ENCODE data around the gene NR2C1. TPM values are rescaled to one million over a fixed set of nuclear protein-coding genes. Genes with fewer than 3 reads are reported as not detected.

NR2C1 gene
- total RNA-seq, 1 donor from 2014 or later: 39.3 TPM

GRCh38 chr12:95055057-95055456 lies 18.4 kb downstream of the NR2C1 start:
- DNase-seq (ENCODE audit: low read depth, low spot score): no peak
- TF ChIP-seq CTCF (conservative IDR thresholded peaks at IDR 0.05): no peak
- Mint-ChIP-seq H3K9me3 (no peaks in the 10 kb centered on the region), H3K36me3 (ENCODE audit: low read depth) (peaks cover 7% of the 10 kb centered on the region), H3K27ac (ENCODE audit: unreplicated experiment) (no peak overlapping the region), H3K4me1 (peaks cover 7% of the 10 kb centered on the region), H3K4me3 (no peak overlapping the region), H3K27me3 (ENCODE audit: low read depth) (no peaks in the 10 kb centered on the region)

DNA sequence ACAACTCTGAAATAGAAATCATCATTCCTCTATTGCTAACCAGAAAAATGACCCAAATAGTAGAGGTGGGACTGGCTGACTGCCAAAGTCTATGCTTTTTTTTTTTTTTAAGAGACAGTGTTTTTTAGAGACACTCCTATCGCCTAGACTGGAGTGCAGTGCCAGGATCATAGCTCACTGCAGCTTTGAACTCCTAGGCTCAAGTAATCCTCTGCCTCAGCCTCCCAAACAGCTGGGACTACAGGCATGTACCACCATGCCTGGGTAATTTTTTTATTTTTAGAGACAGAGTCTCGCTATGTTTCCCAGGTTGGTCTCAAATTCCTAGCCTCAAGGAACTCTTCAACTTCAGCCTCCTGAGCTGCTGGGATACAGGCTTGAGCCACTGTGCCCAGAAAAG lies 19.2 kb downstream of the NR2C1 start:
- H3K36me3 Mint-ChIP-seq (ENCODE audit: low read depth): peaks cover 7% of the 10 kb centered on the region
- no peak overlapping the region for H3K4me3 Mint-ChIP-seq
- H3K27me3 Mint-ChIP-seq (ENCODE audit: low read depth): no peaks in the 10 kb centered on the region
- peaks cover 7% of the 10 kb centered on the region for H3K4me1 Mint-ChIP-seq
- no peak for DNase-seq (ENCODE audit: low read depth, low spot score)
- no peaks in the 10 kb centered on the region for H3K9me3 Mint-ChIP-seq
- no peak for TF ChIP-seq CTCF (conservative IDR thresholded peaks at IDR 0.05)
- no peak overlapping the region for H3K27ac Mint-ChIP-seq (ENCODE audit: unreplicated experiment)

- no peak overlapping the region for H3K4me3 Mint-ChIP-seq
Measured at GRCh38 chr12:95051241-95051640, 22.2 kb downstream of the NR2C1 start.

GRCh38 chr12:95037906-95038305 lies 35.5 kb downstream of the NR2C1 start:
- Mint-ChIP-seq H3K4me1 (no peaks in the 10 kb centered on the region), H3K27me3 (ENCODE audit: low read depth) (no peaks in the 10 kb centered on the region), H3K27ac (ENCODE audit: unreplicated experiment) (no peak overlapping the region), H3K9me3 (no peaks in the 10 kb centered on the region), H3K4me3 (no peak overlapping the region), H3K36me3 (ENCODE audit: low read depth) (no peaks in the 10 kb centered on the region)
- no peak for DNase-seq (ENCODE audit: low read depth, low spot score)
- TF ChIP-seq CTCF (conservative IDR thresholded peaks at IDR 0.05): no peak

More at GRCh38 chr12:95051241-95051640, 22.2 kb downstream of the NR2C1 start:
- no peak for TF ChIP-seq CTCF (conservative IDR thresholded peaks at IDR 0.05)
- peaks cover 7% of the 10 kb centered on the region for H3K4me1 Mint-ChIP-seq
- H3K27me3 Mint-ChIP-seq (ENCODE audit: low read depth): no peaks in the 10 kb centered on the region
- no peak for DNase-seq (ENCODE audit: low read depth, low spot score)
- H3K9me3 Mint-ChIP-seq: no peaks in the 10 kb centered on the region
- H3K27ac Mint-ChIP-seq (ENCODE audit: unreplicated experiment): no peak overlapping the region
- H3K36me3 Mint-ChIP-seq (ENCODE audit: low read depth): peaks cover 13% of the 10 kb centered on the region

DNA sequence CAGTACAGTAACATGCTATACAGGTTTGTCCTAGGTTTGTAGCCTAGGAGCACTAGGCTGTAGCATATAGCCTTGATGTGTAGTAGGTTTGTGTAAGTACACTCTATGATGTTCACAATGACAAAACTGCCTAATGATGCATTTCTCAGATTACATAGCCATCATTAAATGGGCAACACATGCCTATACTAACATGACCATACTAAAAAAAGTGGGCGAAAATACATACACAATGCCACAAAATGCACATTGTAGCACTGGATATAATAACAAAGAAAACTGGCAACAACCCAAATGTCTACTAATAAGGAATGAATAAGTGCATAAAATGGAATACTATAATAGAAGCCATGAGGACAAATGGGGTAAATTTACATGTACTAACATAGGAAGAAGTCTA lies 38.7 kb downstream of the NR2C1 start:
- H3K27me3 Mint-ChIP-seq (ENCODE audit: low read depth): no peaks in the 10 kb centered on the region
- no peak for TF ChIP-seq CTCF (conservative IDR thresholded peaks at IDR 0.05)
- no peak overlapping the region for H3K27ac Mint-ChIP-seq (ENCODE audit: unreplicated experiment)
- H3K4me1 Mint-ChIP-seq: no peaks in the 10 kb centered on the region
- no peaks in the 10 kb centered on the region for H3K9me3 Mint-ChIP-seq
- no peak overlapping the region for H3K4me3 Mint-ChIP-seq
- no peaks in the 10 kb centered on the region for H3K36me3 Mint-ChIP-seq (ENCODE audit: low read depth)
- no peak for DNase-seq (ENCODE audit: low read depth, low spot score)

GRCh38 chr12:95022477-95022876 lies 50.9 kb downstream of the NR2C1 start:
- H3K9me3 Mint-ChIP-seq: no peaks in the 10 kb centered on the region
- no peaks in the 10 kb centered on the region for H3K4me1 Mint-ChIP-seq
- H3K27ac Mint-ChIP-seq (ENCODE audit: unreplicated experiment): no peak overlapping the region
- H3K36me3 Mint-ChIP-seq (ENCODE audit: low read depth): peaks cover 6% of the 10 kb centered on the region
- DNase-seq (ENCODE audit: low read depth, low spot score): no peak
- no peak overlapping the region for H3K4me3 Mint-ChIP-seq
- H3K27me3 Mint-ChIP-seq (ENCODE audit: low read depth): no peaks in the 10 kb centered on the region
- no peak for TF ChIP-seq CTCF (conservative IDR thresholded peaks at IDR 0.05)

All from neural crest cell (in vitro differentiated cells).